Cortex of kidney (tissue), 1 donor: ENCODE measurements around the gene NANS.
"Not testable (repeated sequence)": the region's sequence is repeated elsewhere in the genome, so short reads cannot be mapped to it uniquely, and the experiment has no call there.

Experiments
- DNase-seq: peaks from one replicate; lab custom pipeline; 2025; lab: John Stamatoyannopoulos, UW

NANS gene

GRCh38 chr9:98056269-98057137, at the start of gene NANS:
Gene NANS (plus strand): TSS chr9:98056732. CDS start chr9:98056809, 77 bp downstream.
- DNase-seq: peak; percentile 53

- DNase-seq: no peak
Observed at GRCh38 chr9:98007251-98007928, 49.1 kb upstream of the NANS start.

DNA sequence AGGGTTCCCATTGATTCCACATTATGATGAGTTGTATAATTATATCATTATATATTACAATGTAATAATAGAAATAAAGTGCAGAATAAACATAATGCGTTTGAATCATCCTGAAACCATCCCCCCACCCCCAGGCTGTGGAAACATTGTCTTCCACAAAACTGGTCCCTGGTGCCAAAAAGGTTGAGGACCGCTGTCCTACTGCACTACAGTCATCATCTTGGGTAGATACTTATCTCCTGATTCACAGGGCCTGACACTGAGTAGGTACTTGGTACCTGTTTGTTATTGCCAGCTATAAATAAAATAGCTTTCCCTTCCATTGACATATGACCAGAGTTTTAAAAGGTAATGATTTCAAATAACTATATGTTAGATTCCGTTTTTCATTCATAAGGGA, 47.8 kb upstream of the NANS start:
- no peak for DNase-seq

GRCh38 chr9:98009437-98009836, 47.1 kb upstream of the NANS start:
- DNase-seq: no peak

GRCh38 chr9:98009936-98010335, 46.6 kb upstream of the NANS start:
- no peak for DNase-seq

- no peak for DNase-seq
Observed at GRCh38 chr9:98010445-98010844, 46.1 kb upstream of the NANS start.

- no peak for DNase-seq
Observed at GRCh38 chr9:98011122-98011521, 45.4 kb upstream of the NANS start.

DNA sequence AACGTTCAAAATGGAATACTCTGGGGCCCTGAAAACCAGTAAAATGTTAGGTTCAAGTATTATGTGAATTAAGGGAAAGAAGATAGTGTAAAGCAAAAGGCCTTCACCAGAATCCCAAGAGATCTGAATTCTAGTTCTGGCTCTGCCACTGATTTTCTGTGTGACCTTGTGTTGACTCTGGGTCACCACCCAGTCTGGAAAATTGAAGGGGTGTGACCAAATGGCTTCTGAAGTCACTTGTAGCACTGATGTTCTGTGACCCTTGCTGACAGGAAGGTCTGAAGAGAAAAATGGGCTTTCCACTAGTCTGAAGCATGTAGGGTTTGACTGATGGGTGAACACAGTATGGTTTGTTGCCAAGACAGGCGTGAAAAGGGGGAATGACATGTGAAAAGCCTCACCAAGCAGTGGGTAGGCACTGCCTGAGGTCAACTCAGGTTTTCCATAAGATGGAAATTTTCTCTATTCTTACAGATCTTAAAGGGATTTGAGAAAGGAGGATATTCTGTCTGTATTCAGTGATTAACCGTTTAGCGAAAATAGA, 40.3 kb upstream of the NANS start:
- no peak for DNase-seq

DNA sequence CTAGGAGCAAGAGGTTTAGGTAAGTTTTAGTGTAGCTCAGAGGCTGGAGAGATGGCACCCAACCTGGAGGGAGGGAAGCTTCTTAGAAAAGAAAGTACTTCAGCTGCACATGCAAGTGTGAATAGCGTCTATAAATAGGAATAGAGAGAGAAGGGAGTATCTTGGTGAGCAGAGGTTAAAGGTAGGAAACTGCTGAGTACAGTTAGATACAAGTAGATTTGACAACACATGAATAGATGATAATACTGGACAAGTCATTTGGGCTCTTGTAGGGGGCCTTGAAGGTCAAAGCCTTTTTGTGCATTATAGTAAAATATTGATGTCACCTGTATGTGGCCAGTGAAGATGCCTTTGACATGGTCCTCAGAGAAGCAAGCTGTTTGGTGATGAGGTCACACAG, 39.2 kb upstream of the NANS start:
- no peak for DNase-seq

- no peak for DNase-seq
Observed at GRCh38 chr9:98018347-98018746, 38.2 kb upstream of the NANS start.

- no peak for DNase-seq
Observed at GRCh38 chr9:98019098-98019497, 37.4 kb upstream of the NANS start.

GRCh38 chr9:98019869-98020268, 36.7 kb upstream of the NANS start:
- DNase-seq: not testable (repeated sequence)

DNA sequence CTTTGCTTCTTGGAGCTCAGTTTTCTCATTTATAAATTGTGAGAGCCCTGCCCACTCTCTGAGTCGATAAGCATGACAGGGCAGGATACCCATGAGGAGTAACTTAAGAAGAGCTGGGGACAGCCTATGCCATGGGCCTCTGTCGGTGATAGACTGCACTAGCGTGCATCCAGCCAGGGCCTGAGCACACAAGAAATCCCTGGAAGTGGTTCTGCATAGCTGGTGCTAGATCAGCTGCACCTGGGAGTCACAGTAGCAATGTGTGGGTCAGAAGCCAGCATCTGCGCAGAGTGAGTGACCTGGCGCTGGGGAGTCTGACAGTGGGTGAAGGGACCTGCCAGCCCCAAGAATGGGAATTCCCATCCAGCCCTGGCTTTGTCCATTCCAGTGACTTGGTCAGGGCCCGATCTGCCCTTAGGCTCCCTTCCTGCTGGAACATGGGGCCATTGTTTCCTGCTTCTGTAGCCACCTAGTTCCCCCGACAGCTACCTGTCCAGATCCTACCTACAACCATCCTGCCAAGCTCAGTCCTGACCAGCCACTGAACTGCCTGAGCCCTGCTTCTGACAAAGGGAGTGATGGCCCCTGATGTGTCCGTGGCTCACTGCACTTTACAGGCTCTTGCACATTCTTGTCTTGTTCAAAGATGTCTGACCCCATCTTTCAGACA, 35.9 kb upstream of the NANS start:
- DNase-seq: no peak

DNA sequence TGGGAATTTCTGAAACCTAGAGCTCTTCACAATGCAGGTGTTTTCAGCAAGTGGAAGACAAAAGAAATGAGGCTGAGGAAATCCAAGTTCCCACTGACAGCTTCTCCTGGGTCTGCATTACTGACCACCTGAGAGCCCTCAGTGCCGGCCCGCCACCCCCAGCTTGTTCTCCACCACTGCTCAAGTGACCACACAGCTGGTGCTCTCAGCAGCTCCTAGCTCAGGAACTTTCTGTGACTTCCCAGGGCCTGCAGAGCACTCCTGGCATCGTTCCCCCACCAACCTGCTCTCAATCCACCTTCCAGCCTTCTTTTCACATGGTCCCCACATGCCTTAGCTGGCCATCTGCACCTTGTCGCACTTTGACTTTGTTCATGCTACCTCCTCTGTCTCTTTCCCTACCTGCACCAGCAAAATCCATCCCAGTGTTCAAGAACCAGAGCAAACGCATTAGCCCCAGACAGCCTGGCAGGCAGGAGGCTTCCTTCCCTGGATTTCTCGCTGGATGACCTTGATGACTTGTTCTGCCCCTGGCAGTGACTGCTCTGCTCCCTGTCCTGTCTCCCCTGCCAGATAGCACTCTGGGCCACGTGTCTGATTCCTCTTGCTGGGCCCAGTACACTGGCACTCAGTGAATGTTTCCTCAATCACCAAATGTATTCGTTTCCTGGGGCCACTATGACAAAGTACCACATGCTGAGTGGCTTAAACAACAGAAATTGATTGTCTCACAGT, 35.1 kb upstream of the NANS start:
- DNase-seq: no peak

DNA sequence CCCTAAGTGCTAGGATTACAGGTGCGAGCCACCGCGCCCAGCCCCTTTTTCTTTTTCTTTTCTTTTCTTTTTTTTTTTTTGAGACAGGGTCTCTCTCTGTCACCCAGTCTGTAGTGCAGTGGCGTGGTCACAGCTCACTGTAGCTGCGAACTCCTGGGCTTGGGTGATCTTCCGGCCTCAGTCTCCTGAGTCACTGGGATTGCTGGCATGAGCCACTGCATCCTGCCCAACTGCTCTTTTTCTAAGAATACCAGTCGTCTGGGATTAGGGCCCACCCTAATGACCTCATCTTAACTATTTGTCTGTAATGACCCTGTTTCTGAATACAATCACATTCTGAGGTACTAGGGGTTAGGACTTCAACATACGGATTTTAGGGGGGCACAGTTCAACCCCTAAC, 34.1 kb upstream of the NANS start:
- DNase-seq: no peak

DNA sequence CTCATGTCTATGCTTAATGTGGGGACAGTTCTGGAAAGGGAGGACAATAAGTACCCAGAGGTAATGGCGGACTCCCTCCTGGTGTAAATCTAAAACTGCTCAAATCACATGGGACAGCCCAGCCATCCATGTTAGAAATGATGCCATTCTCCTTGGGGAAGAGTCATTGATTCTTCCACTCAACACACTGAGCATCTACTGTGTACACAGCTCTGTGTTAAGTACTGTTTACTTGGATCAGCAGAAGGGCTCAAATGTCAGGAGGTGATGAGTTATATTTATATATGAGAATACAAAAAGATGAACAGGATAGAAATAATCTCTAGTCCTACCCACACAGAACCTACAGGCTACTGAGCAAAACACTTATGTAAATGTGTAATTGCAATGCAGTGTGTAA, 31.8 kb upstream of the NANS start:
- DNase-seq: no peak

GRCh38 chr9:98031169-98031568, 25.4 kb upstream of the NANS start:
- DNase-seq: no peak

DNA sequence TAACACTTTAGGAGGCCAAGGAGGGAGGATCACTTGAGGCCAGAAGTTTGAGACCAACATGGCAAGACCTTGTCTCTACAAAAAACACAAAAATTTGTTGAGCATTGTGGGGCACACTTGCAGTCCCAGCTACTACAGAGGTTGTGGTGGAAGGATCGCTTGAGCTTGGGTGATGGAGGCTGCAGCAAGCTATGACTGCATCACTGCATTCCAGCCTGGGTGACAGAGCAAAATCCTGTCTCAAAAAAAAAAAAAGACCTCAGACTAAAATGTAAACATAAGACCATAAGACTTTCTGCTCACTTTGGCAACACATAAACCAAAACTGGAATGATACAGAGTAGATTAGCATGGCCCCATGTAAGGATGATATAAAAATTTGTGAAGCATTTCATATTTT, 24.6 kb upstream of the NANS start:
- DNase-seq: no peak

DNA sequence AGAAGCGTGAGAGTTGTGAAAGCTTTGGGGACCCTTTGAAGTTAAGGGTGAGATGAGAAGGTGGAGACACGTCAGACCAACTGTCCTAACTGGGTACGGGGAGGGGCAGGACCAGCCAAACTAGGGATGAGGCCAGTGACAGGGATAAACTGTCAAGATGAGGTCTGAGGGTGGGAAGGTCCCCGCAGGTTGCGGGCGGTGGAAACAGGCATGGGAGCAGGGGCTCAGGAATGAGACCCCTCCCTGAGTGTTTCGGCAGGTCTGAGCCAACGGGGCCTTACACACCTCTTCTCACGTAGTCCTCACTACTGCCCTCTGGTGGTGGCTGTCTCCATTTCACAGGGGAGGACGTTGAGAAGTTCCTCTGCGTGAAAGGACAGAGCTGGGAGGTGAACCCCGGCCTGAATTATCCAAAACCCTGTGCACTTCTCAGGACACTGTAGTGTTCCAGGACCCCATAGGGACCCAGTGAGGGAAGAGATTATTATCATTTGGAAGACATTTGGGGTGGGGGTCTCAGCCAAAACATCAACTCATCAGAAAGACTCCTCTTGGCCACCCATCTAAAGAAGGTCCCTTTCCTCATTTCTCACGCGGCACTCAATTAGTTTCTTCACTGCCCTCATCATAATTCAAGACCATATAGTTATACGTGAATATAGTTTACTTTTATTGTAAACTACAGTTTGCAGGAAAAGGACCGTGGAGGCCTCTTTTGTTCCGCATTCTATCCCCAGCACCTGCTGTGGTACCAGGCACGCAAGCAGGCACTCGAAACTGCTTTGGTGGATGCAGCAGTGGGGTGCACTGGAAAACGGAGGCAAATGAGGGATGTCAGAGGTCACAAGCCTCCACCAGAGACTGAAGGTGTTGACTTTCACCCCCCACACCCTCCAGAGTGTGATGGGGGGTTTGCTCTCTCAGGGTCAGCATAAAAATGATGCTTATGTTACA, 21.7 kb upstream of the NANS start:
- DNase-seq: no peak

- DNase-seq: no peak
Observed at GRCh38 chr9:98037357-98037756, 19.2 kb upstream of the NANS start.

DNA sequence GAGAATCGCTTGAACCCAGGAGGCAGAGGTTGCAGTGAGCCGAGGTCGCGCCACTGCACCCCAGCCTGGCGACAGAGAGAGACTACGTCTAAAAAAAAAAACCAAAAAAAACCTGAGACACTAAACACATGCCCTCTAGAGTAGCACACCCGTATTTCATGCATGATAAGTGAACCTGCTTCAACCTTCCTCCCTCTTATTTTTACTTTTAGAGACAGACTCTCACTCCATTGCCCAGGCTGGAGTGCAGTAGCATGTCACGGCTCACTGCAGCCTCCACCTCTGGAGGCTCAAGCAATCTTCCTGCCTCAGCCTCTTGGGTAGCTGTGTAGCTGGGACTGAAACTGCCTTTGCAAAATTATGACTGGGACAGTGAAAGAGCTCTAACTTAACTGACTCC, 17.6 kb upstream of the NANS start:
- DNase-seq: no peak
